CD4-positive, alpha-beta T cell treated with Interleukin-6 at 100 ng/mL for 8 hours (primary cell): Measurements from ENCODE around the gene INO80C.
"Not testable (repeated sequence)": the region's sequence is repeated elsewhere in the genome, so short reads cannot be mapped to it uniquely, and the experiment has no call there.

Experiments
- DNase-seq: peaks from one replicate; pipeline ENCODE4 v3.0.0-alpha.2; 2020; ENCODE audit warnings: mixed read lengths, low spot score

The INO80C gene

GRCh38 chr18:35458677-35459441 is 38.9 kb downstream of the INO80C start:
- no peak for DNase-seq

- DNase-seq, result no peak
Observed at GRCh38 chr18:35458271-35458670, 39.5 kb downstream of the INO80C start.

- DNase-seq, result no peak
Observed at GRCh38 chr18:35457140-35457704, 40.5 kb downstream of the INO80C start.

GRCh38 chr18:35455926-35456763 is 41.6 kb downstream of the INO80C start:
- DNase-seq, result no peak

GRCh38 chr18:35454803-35455202 is 43.0 kb downstream of the INO80C start:
- no peak for DNase-seq

GRCh38 chr18:35453065-35453464 is 44.7 kb downstream of the INO80C start:
- DNase-seq, result not testable (repeated sequence)

GRCh38 chr18:35451916-35452315 is 45.8 kb downstream of the INO80C start:
- no peak for DNase-seq

- DNase-seq, result no peak
Observed at GRCh38 chr18:35451032-35451431, 46.7 kb downstream of the INO80C start.

GRCh38 chr18:35444636-35445035 is 53.1 kb downstream of the INO80C start:
- no peak for DNase-seq

- DNase-seq, result no peak
Observed at GRCh38 chr18:35443847-35444246, 53.9 kb downstream of the INO80C start.

GRCh38 chr18:35443434-35443833 is 54.3 kb downstream of the INO80C start:
- no peak for DNase-seq

- no peak for DNase-seq
Observed at GRCh38 chr18:35442701-35443100, 55.1 kb downstream of the INO80C start.

- DNase-seq, result no peak
Observed at GRCh38 chr18:35441857-35442595, 55.7 kb downstream of the INO80C start.

GRCh38 chr18:35438480-35439234 is 59.1 kb downstream of the INO80C start:
- DNase-seq, result no peak

- no peak for DNase-seq
Observed at GRCh38 chr18:35437836-35438235, 59.9 kb downstream of the INO80C start.

- DNase-seq, result no peak
Observed at GRCh38 chr18:35436076-35436649, 61.6 kb downstream of the INO80C start.

GRCh38 chr18:35435401-35435800 is 62.4 kb downstream of the INO80C start:
- DNase-seq, result no peak

- no peak for DNase-seq
Observed at GRCh38 chr18:35432565-35433001, 65.2 kb downstream of the INO80C start.

GRCh38 chr18:35431374-35431741 is 66.4 kb downstream of the INO80C start:
- DNase-seq, result no peak

GRCh38 chr18:35430721-35431373 is 66.9 kb downstream of the INO80C start:
- no peak for DNase-seq

- no peak for DNase-seq
Observed at GRCh38 chr18:35426786-35427185, 71.0 kb downstream of the INO80C start.
